Subcutaneous adipose tissue (tissue), 4 donors: ENCODE measurements around the gene EWSR1. TPM values are rescaled to one million over a fixed set of nuclear protein-coding genes. Genes with fewer than 3 reads are reported as not detected.

Source experiments
- total RNA-seq, 4 donors: library from RNA; depleted of rRNA; stranded (reverse); fragments of >200 nt; gene quantifications; one replicate each; pipeline ENCODE4 v1.1.0, GENCODE V29; 2016
- TF ChIP-seq, protein P1 (sequence below): fragments of 450-650 bp; IDR thresholded peaks from one replicate; pipeline ENCODE4 v1.5.1; 2016; ENCODE audit warnings: low read depth, mild to moderate bottlenecking, control low read depth, antibody characterized with exemption, moderate library complexity

The EWSR1 gene
- total RNA-seq, 4 donors from 2014 or later, result 132 to 179 (median 168) TPM

DNA sequence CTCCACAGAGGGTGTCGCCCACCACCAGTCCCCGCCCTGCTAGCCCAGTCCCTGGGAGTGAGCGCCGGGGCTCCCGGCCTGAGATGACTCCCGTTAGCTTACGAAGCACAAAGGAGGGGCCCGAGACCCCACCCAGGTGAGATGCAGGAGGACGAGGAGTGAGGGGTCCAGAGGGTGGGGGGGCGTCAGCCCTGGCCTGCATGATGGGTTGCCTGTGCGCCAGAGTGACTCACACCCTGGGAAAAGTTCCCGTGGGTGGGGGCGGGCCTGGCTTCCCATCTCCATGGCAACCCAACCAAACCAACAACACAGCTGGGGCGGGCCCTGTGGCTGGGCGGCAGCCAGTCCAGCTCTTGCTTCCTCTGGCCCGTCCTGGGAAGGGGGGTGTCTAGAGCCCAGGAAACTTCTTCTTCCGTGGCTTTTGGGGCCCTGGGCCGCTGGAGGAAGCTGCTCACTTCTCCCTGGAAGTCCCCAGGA is 42.8 kb downstream of the EWSR1 start:
- TF ChIP-seq, protein P1, sequence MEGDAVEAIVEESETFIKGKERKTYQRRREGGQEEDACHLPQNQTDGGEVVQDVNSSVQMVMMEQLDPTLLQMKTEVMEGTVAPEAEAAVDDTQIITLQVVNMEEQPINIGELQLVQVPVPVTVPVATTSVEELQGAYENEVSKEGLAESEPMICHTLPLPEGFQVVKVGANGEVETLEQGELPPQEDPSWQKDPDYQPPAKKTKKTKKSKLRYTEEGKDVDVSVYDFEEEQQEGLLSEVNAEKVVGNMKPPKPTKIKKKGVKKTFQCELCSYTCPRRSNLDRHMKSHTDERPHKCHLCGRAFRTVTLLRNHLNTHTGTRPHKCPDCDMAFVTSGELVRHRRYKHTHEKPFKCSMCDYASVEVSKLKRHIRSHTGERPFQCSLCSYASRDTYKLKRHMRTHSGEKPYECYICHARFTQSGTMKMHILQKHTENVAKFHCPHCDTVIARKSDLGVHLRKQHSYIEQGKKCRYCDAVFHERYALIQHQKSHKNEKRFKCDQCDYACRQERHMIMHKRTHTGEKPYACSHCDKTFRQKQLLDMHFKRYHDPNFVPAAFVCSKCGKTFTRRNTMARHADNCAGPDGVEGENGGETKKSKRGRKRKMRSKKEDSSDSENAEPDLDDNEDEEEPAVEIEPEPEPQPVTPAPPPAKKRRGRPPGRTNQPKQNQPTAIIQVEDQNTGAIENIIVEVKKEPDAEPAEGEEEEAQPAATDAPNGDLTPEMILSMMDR, result no peak

DNA sequence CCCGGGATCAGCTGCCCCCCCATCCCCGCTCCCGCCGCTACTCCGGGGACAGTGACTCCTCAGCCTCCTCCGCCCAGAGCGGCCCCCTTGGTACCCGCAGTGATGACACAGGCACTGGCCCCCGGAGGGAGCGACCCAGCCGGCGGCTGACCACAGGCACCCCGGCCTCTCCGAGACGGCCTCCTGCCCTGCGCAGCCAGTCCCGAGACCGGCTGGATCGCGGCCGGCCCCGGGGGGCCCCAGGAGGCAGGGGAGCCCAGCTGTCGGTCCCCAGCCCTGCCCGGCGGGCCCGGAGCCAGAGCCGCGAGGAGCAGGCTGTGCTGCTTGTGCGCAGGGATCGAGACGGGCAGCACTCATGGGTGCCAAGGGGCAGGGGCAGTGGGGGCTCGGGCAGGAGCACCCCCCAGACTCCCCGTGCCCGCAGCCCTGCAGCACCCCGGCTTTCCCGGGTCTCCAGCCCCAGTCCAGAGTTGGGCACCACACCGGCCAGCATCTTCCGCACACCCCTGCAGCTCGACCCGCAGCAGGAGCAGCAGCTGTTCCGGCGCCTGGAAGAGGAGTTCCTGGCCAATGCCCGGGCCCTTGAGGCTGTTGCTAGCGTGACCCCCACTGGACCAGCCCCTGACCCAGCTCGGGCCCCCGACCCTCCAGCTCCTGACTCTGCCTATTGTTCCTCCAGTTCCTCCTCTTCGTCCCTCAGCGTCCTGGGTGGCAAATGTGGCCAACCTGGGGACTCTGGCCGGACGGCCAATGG is 43.6 kb downstream of the EWSR1 start:
- TF ChIP-seq, protein P1, result no peak

DNA sequence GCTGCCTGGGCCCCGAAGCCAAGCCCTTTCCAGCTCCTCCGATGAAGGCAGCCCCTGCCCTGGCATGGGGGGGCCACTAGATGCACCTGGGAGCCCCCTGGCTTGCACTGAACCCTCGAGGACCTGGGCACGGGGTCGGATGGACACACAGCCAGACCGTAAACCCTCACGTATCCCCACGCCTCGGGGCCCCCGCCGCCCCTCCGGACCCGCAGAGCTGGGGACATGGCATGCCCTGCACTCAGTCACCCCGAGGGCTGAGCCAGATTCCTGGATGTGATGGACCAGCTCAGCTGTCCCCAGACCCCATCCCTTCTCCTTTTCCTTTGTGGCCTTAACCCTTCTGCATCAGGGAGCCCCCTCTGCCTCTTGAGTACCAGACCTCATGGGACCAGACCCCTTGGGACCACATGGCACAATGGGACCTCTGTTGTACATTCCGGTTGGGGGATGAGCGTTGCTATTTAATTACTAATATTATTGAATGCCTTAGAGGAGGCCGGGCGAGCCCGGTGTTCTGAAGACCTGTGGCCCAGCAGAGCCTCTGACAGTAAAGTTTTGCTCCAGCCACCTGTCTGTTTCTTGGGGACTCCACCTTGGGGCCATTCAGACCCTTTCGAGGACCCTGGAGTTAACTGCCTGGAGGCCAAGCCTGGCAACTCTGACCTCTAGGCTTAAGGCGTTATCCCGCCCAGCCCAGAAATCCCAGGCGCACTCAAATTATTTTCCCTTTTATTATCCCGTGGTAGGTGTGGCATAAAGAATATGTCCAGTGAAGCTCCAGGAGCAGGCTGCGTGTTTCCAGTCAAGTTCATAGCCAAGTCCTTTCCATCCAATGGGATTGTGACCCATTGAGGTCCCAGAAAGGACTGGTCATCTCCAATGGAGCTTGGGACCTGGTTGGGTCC is 44.4 kb downstream of the EWSR1 start:
- TF ChIP-seq, protein P1, result no peak

DNA sequence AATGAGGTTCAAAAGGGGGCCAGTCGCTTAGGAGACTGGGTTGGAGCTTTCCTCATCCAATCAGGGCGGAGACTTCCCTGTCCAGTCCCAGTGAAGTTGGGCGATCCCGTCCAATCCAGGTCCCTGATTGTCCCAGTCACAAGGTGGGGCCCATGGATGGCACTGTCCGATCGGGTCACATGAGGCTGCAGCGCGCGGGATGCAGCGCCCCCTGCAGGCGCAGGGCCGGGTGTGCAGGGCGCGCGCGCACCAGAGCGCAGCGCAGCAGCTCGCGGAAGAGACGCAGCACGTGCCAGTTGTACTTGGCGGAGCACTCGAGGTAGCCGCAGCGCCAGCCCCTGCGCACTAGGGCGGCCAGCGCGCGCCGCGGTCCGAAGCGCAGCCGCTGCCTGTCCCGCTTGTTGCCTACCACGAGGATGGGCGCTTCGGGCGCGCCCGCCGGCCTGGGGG is 45.1 kb downstream of the EWSR1 start:
- TF ChIP-seq, protein P1, result no peak

DNA sequence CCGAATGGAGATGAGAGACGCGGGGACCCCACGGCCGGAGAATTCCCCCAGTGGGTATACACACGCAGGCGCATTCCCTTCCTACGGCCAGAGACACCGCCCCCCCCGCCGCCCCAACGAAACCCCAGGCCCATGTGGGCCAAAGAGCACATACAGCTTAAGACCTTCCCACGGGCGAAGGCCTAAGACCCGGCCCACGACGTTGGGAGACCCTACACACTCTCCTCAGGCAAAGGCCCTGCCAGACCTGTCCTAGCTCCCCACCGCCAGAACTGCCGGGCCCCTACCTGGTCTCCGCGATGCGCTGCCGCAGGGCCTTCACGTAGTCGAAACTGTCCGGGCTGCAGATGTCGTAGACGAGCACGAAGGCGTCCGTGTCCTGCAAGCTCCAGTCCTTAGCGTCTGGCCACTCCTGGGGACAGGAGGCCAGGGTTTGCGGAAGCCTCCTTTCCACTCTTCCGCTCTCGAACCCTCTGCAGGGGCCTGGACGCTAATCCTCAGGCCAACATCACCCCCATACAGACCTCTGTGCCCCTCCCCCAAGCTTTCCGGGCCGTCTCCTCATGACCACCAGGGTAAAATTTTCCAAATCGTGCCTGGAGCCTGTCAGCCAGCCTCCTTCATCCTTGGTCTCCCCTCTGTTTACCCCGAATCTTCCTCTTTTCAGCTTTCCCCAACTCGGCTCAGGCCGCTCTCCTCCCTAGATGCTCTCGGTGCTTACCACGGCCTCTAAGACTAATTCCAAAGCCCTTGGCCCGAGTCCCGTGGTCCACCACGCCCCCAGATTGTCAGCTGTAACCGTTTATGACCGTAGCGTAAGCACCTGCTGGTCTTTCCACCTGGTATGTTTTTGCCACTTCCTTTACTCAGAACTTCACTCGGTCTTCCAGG is 45.8 kb downstream of the EWSR1 start:
- TF ChIP-seq, protein P1, result no peak

DNA sequence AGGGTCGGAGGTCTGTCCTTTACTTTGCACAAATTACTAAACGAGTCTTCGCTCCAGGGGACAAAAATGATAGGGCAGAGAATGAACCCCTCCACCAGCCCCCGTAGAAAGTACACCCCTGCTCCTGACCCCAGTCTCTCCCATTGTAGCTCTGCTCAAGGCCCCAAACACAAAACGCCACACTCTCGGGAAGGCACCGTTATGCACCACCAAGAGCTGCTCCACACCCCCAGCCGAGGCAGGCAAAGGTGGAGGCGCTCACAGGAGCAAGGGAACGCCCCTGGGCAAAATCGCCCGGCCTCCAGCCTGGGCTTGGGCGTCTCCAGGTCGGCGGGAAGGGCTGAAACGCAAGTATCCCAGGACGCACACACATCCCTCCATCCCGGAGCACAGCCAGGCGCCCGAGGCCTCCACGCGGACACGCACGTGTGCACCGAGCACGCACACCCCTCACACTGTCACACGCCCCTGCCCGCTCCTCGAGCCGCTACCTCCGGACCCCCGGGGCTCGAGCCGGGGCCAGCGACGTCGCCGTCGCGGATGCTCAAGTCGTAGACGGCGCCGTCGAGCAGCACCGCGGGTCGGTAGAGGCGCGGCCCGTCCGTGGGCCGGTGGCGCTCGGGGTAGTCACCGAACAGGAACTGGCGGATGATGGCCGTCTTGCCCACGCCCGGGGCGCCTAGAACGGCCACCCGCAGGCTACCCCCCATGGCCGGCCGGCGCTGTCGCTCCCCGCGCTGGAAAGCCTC is 46.6 kb downstream of the EWSR1 start:
- TF ChIP-seq, protein P1, result no peak
